Prostate gland (tissue), 2 donors: ENCODE results near the gene SPATS1.

Experiments used
- CTCF ChIP-seq, 4 experiments: fragments of 200-600 bp in 2 of 4; fragments of 450-650 bp in 2 of 4; sonication (generic) in 2 of 4; IDR thresholded peaks; 1 replicate in 3 of 4; 2 replicates in 1 of 4; pipeline ENCODE4 v1.5.1; 2016 to 2019; ENCODE audit warnings: antibody characterized with exemption in 4 of 4, mild to moderate bottlenecking in 2 of 4, moderate library complexity in 2 of 4
- POLR2A ChIP-seq: fragments of 450-650 bp; IDR thresholded peaks from one replicate; pipeline ENCODE4 v1.6.1; 2016; ENCODE audit warnings: antibody characterized with exemption, mild to moderate bottlenecking

DNA sequence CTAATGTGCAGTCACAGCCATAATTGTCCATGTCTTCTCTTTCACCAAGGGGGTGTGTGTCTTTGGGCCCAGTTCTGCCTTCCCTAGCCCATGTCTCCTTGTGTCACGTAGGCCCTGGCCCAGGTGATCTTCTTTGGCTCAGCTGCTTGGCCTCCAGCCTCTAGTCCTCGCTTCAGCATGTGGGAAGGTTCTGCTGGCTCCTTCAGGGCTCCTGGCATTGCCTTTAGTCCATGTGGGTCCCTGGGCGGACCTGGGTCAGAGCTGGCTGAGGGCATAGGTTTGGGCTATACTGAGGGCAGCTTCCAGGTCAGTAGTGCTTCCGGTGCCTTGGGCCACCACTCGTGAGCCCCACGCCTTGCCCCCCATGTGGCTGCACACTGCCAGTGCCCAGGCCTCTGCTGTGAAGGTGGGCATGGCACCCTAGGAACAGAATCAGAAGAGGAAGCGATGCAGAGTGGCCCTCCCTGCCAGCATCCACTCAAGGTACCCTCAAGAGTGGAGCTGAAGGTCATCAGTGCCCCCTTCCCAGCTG lies 42.1 kb upstream of the SPATS1 start:
- no peak for TF ChIP-seq POLR2A
- TF ChIP-seq CTCF (IDR thresholded peaks at IDR 0.05), result no peak
